K562 (cell line): Measurements from ENCODE around the gene AIFM3. TPM values are rescaled to one million over a fixed set of nuclear protein-coding genes. Genes with fewer than 3 reads are reported as not detected.
A peak's percentile ranks its signal among the peaks of the same experiment; 100 is the strongest.

Experiments
- CXXC5 ChIP-seq: fragments of 250-450 bp; sonication (Bioruptor Pico); IDR thresholded peaks from 2 replicates; pipeline ENCODE4 v1.8.0; 2022; ENCODE audit warnings: inconsistent platforms, mild to moderate bottlenecking, moderate library complexity
- FOXK2 ChIP-seq, 2 experiments: fragments of 450-650 bp; IDR thresholded peaks in 1 of 2; conservative IDR thresholded peaks in 1 of 2; 2 replicates each; pipeline ENCODE4 v1.6.1; 2016; ENCODE audit warnings: low read depth in 2 of 2, mild to moderate bottlenecking in 1 of 2
- HMG20B ChIP-seq: fragments of 250-450 bp; sonication (Bioruptor Pico); IDR thresholded peaks from 2 replicates; pipeline ENCODE4 v1.5.0; 2021; ENCODE audit warnings: mild to moderate bottlenecking
- NR1H2 ChIP-seq: sonication (generic); formaldehyde crosslinking; IDR thresholded peaks from 2 replicates; pipeline ENCODE4 v1.4.0; 2020; ENCODE audit warnings: mild to moderate bottlenecking, missing genetic modification reagents
- POLR2H ChIP-seq: IDR thresholded peaks from 2 replicates; pipeline ENCODE4 v1.6.1; 2016; ENCODE audit warnings: missing genetic modification characterization, low read depth, mild to moderate bottlenecking, control low read depth, missing compliant biosample characterization, moderate library complexity
- RBBP5 ChIP-seq: fragments of 200-600 bp; sonication (generic); IDR thresholded peaks from 2 replicates; pipeline ENCODE4 v1.6.1; 2012; ENCODE audit warnings: borderline replicate concordance, mild to moderate bottlenecking, low read length, control low read depth, inconsistent platforms; ENCODE audit not compliant: insufficient read depth, poor library complexity, severe bottlenecking
- ZNF445 ChIP-seq: fragments of 250-450 bp; sonication (Bioruptor Pico); IDR thresholded peaks from 2 replicates; pipeline ENCODE4 v1.4.0; 2020; ENCODE audit warnings: low read depth, mild to moderate bottlenecking, moderate library complexity
- ZNF57 ChIP-seq: fragments of 450-650 bp; formaldehyde crosslinking; IDR thresholded peaks from 2 replicates; pipeline ENCODE4 v1.4.0; 2020; ENCODE audit warnings: mild to moderate bottlenecking, moderate library complexity
- polyA plus RNA-seq, 8 experiments: library from polyadenylated mRNA; depleted of rRNA in 4 of 8; stranded (reverse) in 5 of 8; unstranded in 3 of 8; fragments of >200 nt; fragmentation: Nextera tagmentation in 2 of 8; fragmentation: Illumina TruSeq in 1 of 8; extraction: Ambion mirVana in 2 of 8; extraction: Trizol in 1 of 8; gene quantifications; 2 replicates each; pipeline versions ENCODE4 v1.2.1 to v1.2.3, GENCODE V29; 2011 to 2014; ENCODE audit warnings: inconsistent platforms in 1 of 8, missing spikeins in 1 of 8
- total RNA-seq, 7 experiments: library from RNA; depleted of rRNA in 6 of 7; stranded (reverse); fragments of >200 nt in 6 of 7; fragmentation: Illumina TruSeq in 2 of 7; extraction: Trizol in 2 of 7; gene quantifications; 2 replicates each; pipeline versions ENCODE4 v1.2.1 to v1.2.3, GENCODE V29; 2011 to 2021; ENCODE audit warnings: low replicate concordance in 1 of 7
- TF ChIP-seq, protein P1 (sequence below): IDR thresholded peaks from 2 replicates; pipeline ENCODE4 v1.6.1; 2012; ENCODE audit warnings: low read depth, low read length, improper control_type of control experiment, borderline replicate concordance
- TF ChIP-seq, protein P2 (sequence below): fragments of 150-350 bp; IDR thresholded peaks from 2 replicates; pipeline ENCODE4 v1.6.1; 2014; ENCODE audit warnings: low read depth, mild to moderate bottlenecking, low read length, borderline replicate concordance
- TF ChIP-seq, protein P3 (sequence below): fragments of 450-650 bp; IDR thresholded peaks from 2 replicates; pipeline ENCODE4 v1.6.1; 2016; ENCODE audit warnings: low read depth

Gene AIFM3
- total and polyA plus RNA-seq, 9 of the 15 experiments (the other 6 are each of a cell fraction or from before 2014, with no cell fraction given), result 0.03 to 0.20 (median 0.07) TPM; not detected in 1

- TF ChIP-seq, protein P1, sequence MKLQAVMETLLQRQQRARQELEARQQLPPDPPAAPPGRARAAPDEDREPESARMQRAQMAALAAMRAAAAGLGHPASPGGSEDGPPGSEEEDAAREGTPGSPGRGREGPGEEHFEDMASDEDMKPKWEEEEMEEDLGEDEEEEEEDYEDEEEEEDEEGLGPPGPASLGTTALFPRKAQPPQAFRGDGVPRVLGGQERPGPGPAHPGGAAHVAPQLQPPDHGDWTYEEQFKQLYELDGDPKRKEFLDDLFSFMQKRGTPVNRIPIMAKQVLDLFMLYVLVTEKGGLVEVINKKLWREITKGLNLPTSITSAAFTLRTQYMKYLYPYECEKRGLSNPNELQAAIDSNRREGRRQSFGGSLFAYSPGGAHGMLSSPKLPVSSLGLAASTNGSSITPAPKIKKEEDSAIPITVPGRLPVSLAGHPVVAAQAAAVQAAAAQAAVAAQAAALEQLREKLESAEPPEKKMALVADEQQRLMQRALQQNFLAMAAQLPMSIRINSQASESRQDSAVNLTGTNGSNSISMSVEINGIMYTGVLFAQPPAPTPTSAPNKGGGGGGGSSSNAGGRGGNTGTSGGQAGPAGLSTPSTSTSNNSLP, result no peak
- peak; percentile 47; the same call in 1 of the 2 replicates for TF ChIP-seq POLR2H (tag)
- TF ChIP-seq ZNF445 (CRISPR knock-in tag), result no peak
- TF ChIP-seq, protein P2, sequence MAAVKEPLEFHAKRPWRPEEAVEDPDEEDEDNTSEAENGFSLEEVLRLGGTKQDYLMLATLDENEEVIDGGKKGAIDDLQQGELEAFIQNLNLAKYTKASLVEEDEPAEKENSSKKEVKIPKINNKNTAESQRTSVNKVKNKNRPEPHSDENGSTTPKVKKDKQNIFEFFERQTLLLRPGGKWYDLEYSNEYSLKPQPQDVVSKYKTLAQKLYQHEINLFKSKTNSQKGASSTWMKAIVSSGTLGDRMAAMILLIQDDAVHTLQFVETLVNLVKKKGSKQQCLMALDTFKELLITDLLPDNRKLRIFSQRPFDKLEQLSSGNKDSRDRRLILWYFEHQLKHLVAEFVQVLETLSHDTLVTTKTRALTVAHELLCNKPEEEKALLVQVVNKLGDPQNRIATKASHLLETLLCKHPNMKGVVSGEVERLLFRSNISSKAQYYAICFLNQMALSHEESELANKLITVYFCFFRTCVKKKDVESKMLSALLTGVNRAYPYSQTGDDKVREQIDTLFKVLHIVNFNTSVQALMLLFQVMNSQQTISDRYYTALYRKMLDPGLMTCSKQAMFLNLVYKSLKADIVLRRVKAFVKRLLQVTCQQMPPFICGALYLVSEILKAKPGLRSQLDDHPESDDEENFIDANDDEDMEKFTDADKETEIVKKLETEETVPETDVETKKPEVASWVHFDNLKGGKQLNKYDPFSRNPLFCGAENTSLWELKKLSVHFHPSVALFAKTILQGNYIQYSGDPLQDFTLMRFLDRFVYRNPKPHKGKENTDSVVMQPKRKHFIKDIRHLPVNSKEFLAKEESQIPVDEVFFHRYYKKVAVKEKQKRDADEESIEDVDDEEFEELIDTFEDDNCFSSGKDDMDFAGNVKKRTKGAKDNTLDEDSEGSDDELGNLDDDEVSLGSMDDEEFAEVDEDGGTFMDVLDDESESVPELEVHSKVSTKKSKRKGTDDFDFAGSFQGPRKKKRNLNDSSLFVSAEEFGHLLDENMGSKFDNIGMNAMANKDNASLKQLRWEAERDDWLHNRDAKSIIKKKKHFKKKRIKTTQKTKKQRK, result no peak
- TF ChIP-seq, protein P3, sequence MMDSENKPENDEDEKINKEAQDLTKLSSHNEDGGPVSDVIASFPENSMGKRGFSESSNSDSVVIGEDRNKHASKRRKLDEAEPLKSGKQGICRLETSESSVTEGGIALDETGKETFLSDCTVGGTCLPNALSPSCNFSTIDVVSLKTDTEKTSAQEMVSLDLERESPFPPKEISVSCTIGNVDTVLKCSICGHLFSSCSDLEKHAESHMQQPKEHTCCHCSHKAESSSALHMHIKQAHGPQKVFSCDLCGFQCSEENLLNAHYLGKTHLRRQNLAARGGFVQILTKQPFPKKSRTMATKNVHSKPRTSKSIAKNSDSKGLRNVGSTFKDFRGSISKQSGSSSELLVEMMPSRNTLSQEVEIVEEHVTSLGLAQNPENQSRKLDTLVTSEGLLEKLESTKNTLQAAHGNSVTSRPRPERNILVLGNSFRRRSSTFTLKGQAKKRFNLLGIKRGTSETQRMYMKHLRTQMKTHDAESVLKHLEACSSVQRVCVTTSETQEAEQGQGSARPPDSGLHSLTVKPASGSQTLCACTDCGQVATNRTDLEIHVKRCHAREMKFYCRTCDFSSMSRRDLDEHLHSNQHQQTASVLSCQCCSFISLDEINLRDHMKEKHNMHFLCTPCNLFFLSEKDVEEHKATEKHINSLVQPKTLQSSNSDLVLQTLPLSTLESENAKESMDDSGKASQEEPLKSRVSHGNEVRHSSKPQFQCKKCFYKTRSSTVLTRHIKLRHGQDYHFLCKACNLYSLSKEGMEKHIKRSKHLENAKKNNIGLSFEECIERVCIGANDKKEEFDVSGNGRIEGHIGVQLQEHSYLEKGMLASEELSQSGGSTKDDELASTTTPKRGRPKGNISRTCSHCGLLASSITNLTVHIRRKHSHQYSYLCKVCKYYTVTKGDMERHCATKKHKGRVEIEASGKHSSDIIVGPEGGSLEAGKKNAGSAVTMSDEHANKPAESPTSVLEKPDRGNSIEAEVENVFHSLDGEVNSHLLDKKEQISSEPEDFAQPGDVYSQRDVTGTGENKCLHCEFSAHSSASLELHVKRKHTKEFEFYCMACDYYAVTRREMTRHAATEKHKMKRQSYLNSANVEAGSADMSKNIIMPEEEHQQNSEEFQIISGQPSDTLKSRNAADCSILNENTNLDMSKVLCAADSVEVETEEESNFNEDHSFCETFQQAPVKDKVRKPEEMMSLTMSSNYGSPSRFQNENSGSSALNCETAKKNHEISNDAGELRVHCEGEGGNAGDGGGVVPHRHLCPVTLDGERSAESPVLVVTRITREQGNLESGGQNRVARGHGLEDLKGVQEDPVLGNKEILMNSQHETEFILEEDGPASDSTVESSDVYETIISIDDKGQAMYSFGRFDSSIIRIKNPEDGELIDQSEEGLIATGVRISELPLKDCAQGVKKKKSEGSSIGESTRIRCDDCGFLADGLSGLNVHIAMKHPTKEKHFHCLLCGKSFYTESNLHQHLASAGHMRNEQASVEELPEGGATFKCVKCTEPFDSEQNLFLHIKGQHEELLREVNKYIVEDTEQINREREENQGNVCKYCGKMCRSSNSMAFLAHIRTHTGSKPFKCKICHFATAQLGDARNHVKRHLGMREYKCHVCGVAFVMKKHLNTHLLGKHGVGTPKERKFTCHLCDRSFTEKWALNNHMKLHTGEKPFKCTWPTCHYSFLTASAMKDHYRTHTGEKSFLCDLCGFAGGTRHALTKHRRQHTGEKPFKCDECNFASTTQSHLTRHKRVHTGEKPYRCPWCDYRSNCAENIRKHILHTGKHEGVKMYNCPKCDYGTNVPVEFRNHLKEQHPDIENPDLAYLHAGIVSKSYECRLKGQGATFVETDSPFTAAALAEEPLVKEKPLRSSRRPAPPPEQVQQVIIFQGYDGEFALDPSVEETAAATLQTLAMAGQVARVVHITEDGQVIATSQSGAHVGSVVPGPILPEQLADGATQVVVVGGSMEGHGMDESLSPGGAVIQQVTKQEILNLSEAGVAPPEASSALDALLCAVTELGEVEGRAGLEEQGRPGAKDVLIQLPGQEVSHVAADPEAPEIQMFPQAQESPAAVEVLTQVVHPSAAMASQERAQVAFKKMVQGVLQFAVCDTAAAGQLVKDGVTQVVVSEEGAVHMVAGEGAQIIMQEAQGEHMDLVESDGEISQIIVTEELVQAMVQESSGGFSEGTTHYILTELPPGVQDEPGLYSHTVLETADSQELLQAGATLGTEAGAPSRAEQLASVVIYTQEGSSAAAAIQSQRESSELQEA, result peak; percentile 81; the same call in 1 of the 2 replicates
- peak; percentile 70 for TF ChIP-seq NR1H2 (CRISPR knock-in tag)
- TF ChIP-seq RBBP5, result no peak
- no peak for TF ChIP-seq HMG20B (CRISPR knock-in tag)
- peak; percentile 57; the same call in 1 of the 2 replicates for TF ChIP-seq CXXC5 (CRISPR knock-in tag)
- TF ChIP-seq FOXK2 (conservative IDR thresholded peaks at IDR 0.05 in 1 of 2, IDR thresholded peaks at IDR 0.05 in 1 of 2; ENCODE audit: low read depth in 2 of 2), result no peak; a peak in 1 of 4 replicates
- no peak for TF ChIP-seq ZNF57 (CRISPR knock-in tag)
Measured at GRCh38 chr22:20953668-20954500, 13.2 kb upstream of the AIFM3 start (continued).
